Tibial nerve (tissue), 4 donors: ENCODE results near the gene SPEM2. TPM values are rescaled to one million over a fixed set of nuclear protein-coding genes. Genes with fewer than 3 reads are reported as not detected.

Source experiments
- DNase-seq, 2 donors: peaks; one replicate each; pipeline ENCODE4 v3.0.0-alpha.2; 2019; ENCODE audit warnings: low spot score in 2 of 2
- H3K27ac ChIP-seq, 4 donors: fragments of 200-600 bp; sonication (generic) in 3 of 4; one replicate each; pipeline ENCODE4 v1.5.1; 2017 to 2019; ENCODE audit warnings: mild to moderate bottlenecking in 1 of 4
- H3K27me3 ChIP-seq, 2 donors: fragments of 200-600 bp; sonication (generic) in 1 of 2; one replicate each; pipeline versions ENCODE4 v1.5.1 to v1.6.0; 2017 to 2019
- H3K36me3 ChIP-seq, 3 donors: fragments of 200-600 bp; sonication (generic); one replicate each; pipeline ENCODE4 v1.5.1; 2018 to 2019
- H3K4me1 ChIP-seq, 4 donors: fragments of 200-600 bp; sonication (generic) in 3 of 4; one replicate each; pipeline ENCODE4 v1.5.1; 2017 to 2019
- H3K4me3 ChIP-seq, 4 donors: fragments of 200-600 bp; sonication (generic) in 3 of 4; one replicate each; pipeline ENCODE4 v1.5.1; 2017 to 2019; ENCODE audit warnings: mild to moderate bottlenecking in 1 of 4, moderate library complexity in 1 of 4
- H3K9me3 ChIP-seq, 4 donors: fragments of 200-600 bp; sonication (generic) in 3 of 4; one replicate each; pipeline ENCODE4 v1.5.1; 2017 to 2019
- EP300 ChIP-seq, 2 donors: sonication (generic); formaldehyde crosslinking; IDR thresholded peaks; one replicate each; pipeline ENCODE4 v1.6.1; 2017; ENCODE audit warnings: antibody characterized with exemption in 2 of 2, mild to moderate bottlenecking in 1 of 2
- POLR2A ChIP-seq, 2 donors: fragments of 450-650 bp; IDR thresholded peaks; one replicate each; pipeline ENCODE4 v1.6.1; 2017; ENCODE audit warnings: antibody characterized with exemption in 2 of 2, mild to moderate bottlenecking in 2 of 2, moderate library complexity in 2 of 2
- WGBS, 2 donors: methylation state at CpG; one replicate each; pipeline ENCODE4 v1.1.5; 2018; 5-methylcytosine and 5-hydroxymethylcytosine counted together
- total RNA-seq, 4 donors: library from RNA; depleted of rRNA; stranded (reverse); fragments of >200 nt; gene quantifications; one replicate each; pipeline ENCODE4 v1.1.0, GENCODE V29; 2016
- TF ChIP-seq, protein P1 (sequence below), 5 experiments: fragments of 200-600 bp in 3 of 5; fragments of 450-650 bp in 2 of 5; sonication (generic) in 3 of 5; IDR thresholded peaks; one replicate each; pipeline ENCODE4 v1.5.1; 2016 to 2019; ENCODE audit warnings: antibody characterized with exemption in 5 of 5, mild to moderate bottlenecking in 3 of 5, moderate library complexity in 2 of 5

The SPEM2 gene
- total RNA-seq, 4 donors from 2014 or later, result not detected

GRCh38 chr17:7394452-7395191 is 30.8 kb upstream of the SPEM2 start, which contains the start of gene PLSCR3:
Gene PLSCR3, minus strand, starts transcription at chr17:7394525. Its CDS starts 415 bp downstream, at chr17:7394110.
- Histone ChIP-seq H3K27me3 (no peaks in the 10 kb centered on the region), H3K4me1 (peaks cover 0 to 27% (median 15%) of the 10 kb centered on the region in 4 donors), H3K36me3 (peaks cover 0 to 34% (median 0%) of the 10 kb centered on the region in 3 donors), H3K27ac (peak within 1 kb of the TSS; percentile 86 to 96 (median 91)), H3K9me3 (no peaks in the 10 kb centered on the region), H3K4me3 (peak within 1 kb of the TSS; percentile 77 to 95 (median 88))
- 0% methylated on average over 12 to 23 of the region's 71 CpGs for WGBS, 2 donors
- peak; percentile 74 to 76 for DNase-seq
- TF ChIP-seq EP300 (IDR thresholded peaks at IDR 0.05) (peak in 1 of 2 donors; percentile 93), POLR2A (IDR thresholded peaks at IDR 0.05) (peak; percentile 83 to 90)
- TF ChIP-seq, protein P1, sequence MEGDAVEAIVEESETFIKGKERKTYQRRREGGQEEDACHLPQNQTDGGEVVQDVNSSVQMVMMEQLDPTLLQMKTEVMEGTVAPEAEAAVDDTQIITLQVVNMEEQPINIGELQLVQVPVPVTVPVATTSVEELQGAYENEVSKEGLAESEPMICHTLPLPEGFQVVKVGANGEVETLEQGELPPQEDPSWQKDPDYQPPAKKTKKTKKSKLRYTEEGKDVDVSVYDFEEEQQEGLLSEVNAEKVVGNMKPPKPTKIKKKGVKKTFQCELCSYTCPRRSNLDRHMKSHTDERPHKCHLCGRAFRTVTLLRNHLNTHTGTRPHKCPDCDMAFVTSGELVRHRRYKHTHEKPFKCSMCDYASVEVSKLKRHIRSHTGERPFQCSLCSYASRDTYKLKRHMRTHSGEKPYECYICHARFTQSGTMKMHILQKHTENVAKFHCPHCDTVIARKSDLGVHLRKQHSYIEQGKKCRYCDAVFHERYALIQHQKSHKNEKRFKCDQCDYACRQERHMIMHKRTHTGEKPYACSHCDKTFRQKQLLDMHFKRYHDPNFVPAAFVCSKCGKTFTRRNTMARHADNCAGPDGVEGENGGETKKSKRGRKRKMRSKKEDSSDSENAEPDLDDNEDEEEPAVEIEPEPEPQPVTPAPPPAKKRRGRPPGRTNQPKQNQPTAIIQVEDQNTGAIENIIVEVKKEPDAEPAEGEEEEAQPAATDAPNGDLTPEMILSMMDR (IDR thresholded peaks at IDR 0.05), result peak in 4 of 5 experiments; percentile 28 to 72 (median 52)

GRCh38 chr17:7396147-7396546 is 29.3 kb upstream of the SPEM2 start:
- TF ChIP-seq POLR2A (IDR thresholded peaks at IDR 0.05) (no peak), EP300 (IDR thresholded peaks at IDR 0.05) (no peak)
- TF ChIP-seq, protein P1 (IDR thresholded peaks at IDR 0.05), result no peak
- Histone ChIP-seq H3K4me3 (no peak overlapping the region), H3K27me3 (no peaks in the 10 kb centered on the region), H3K4me1 (peaks cover 0 to 32% (median 15%) of the 10 kb centered on the region in 4 donors), H3K36me3 (peaks cover 0 to 19% (median 0%) of the 10 kb centered on the region in 3 donors), H3K27ac (no peak overlapping the region), H3K9me3 (no peaks in the 10 kb centered on the region)
- DNase-seq, result no peak
- 87 to 89% methylated on average over 4 of the region's 4 CpGs for WGBS, 2 donors

- H3K9me3 ChIP-seq, result no peaks in the 10 kb centered on the region
- DNase-seq, result no peak
- 86 to 89% methylated on average over 2 of the region's 2 CpGs for WGBS, 2 donors
- peaks cover 0 to 5% (median 0%) of the 10 kb centered on the region in 3 donors for H3K36me3 ChIP-seq
- H3K27ac ChIP-seq, result no peak overlapping the region
- TF ChIP-seq EP300 (IDR thresholded peaks at IDR 0.05) (no peak), POLR2A (IDR thresholded peaks at IDR 0.05) (no peak)
- TF ChIP-seq, protein P1 (IDR thresholded peaks at IDR 0.05), result no peak
- H3K4me3 ChIP-seq, result no peak overlapping the region
- H3K27me3 ChIP-seq, result no peaks in the 10 kb centered on the region
- H3K4me1 ChIP-seq, result peaks cover 0 to 39% (median 23%) of the 10 kb centered on the region in 4 donors
These were observed 26.8 kb upstream of the SPEM2 start for GRCh38 chr17:7398612-7399011.

GRCh38 chr17:7403043-7403726 is 22.2 kb upstream of the SPEM2 start:
- H3K27ac ChIP-seq, result peak overlapping the region; percentile 85 to 98 (median 96)
- peak overlapping the region; percentile 55 to 96 (median 66) for H3K4me3 ChIP-seq
- peak; percentile 56 to 57 for DNase-seq
- TF ChIP-seq EP300 (IDR thresholded peaks at IDR 0.05) (no peak), POLR2A (IDR thresholded peaks at IDR 0.05) (no peak)
- TF ChIP-seq, protein P1 (IDR thresholded peaks at IDR 0.05), result no peak
- H3K4me1 ChIP-seq, result peaks cover 0 to 56% (median 21%) of the 10 kb centered on the region in 4 donors
- WGBS, 2 donors, result 7 to 14% methylated on average over 6 to 16 of the region's 16 CpGs
- no peaks in the 10 kb centered on the region for H3K27me3 ChIP-seq
- H3K36me3 ChIP-seq, result peaks cover 0 to 10% (median 0%) of the 10 kb centered on the region in 3 donors
- no peaks in the 10 kb centered on the region for H3K9me3 ChIP-seq

DNA sequence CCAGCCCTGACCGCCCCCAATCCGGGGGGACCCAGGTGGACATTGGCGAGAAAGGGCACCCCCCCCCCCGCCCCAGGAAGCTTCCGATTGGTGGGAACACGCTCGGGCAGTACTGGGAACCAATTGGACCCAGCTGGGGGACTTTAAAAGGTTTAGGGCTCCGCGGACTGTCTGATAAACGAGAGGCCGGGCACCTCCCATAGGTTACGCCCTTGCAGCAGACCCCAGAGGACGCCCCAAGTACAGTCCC is 21.8 kb upstream of the SPEM2 start:
- DNase-seq, result no peak
- H3K4me3 ChIP-seq, result peak overlapping the region; percentile 55 to 96 (median 66)
- H3K4me1 ChIP-seq, result peaks cover 0 to 56% (median 21%) of the 10 kb centered on the region in 4 donors
- no peak for TF ChIP-seq EP300 (IDR thresholded peaks at IDR 0.05)
- TF ChIP-seq, protein P1 (IDR thresholded peaks at IDR 0.05), result no peak
- TF ChIP-seq POLR2A (IDR thresholded peaks at IDR 0.05), result no peak
- H3K9me3 ChIP-seq, result no peaks in the 10 kb centered on the region
- no peaks in the 10 kb centered on the region for H3K27me3 ChIP-seq
- WGBS, 2 donors, result 0% methylated on average over 10 of the region's 13 CpGs; no CpG with 5 or more reads in 1 of the 2 donors
- peaks cover 0 to 15% (median 0%) of the 10 kb centered on the region in 3 donors for H3K36me3 ChIP-seq
- H3K27ac ChIP-seq, result peak overlapping the region; percentile 85 to 98 (median 96)
